Stimulated activated CD4-positive, alpha-beta T cell treated with anti-CD3 and anti-CD28 coated beads, TNF-alpha, amount 100 ng/mL, for 24 hours (primary cell): ENCODE results near the gene GPR153.

Source experiments
- DNase-seq, 3 experiments: peaks; one replicate each; pipeline ENCODE4 v3.0.0-alpha.2; 2020; ENCODE audit warnings: low read depth in 3 of 3

The GPR153 gene

DNA sequence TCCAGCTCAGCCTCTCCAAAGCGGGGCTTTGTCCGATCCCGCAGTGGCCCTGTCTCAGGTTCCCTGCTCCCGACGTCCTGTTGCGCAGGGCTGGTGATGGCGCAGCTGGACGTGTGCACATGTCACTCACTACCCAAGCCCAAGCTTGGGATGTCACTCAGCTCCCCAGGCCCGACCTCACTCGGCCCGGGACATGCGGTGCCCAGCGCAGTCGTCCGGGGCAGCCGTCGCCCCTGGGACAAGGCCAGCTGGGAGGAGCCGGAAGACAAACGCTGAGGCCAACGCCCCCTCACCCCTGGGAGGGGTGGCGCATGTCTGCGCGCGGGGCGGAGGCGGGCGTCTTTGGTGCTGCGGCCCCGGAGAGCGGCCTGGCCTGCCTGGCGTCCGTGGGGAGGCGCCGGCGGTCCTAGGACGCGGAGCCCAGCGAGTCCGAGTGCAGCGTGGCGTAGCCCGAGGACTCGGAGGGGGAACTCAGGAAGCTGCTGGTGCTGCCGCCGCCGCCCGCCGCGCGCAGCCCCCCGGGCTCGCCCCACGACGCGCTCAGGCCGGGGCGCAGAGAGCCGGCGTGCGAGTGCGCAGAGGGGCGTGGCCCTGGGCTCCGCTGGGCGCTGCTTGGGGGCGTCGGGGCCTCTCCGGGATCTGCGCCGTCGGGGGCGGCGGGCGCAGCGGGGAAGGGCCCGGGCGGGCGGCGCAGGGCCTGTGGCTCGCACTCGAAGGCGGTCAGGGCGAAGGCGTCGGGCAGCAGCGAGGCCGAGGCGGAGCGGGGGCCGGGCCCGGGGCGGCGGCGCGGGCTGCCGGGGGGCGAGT is 11.8 kb downstream of the GPR153 start:
- no peak for DNase-seq

DNA sequence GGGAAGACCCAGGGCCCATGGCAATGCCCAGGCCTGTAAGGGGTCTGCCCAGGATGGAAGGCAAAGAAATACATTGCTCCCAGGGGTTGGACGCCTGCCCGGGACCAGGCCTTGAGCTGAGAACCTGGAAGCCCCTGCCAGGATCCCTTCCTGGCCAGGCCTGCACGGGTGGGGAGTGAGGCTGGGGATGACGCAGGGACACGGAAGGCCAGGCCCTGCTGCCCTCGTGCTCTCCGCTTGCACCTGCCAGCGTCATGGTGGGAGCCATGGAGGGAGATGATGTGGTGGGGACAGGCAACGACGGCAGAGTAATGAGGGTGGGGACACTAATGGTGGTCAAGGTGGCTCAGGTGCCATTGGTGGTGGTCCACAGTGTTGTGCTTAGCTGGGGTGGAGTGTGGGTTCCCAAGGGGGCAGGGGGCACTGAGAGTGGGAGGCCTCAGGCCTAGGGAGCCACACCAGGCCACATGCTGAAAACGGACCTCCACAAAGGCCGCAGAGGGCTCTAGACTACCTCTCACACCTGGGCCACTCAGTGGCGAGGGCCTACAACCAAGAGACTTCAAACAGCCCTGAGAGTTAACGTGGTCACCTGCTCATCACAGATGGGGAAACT is 12.6 kb downstream of the GPR153 start:
- DNase-seq = no peak

DNA sequence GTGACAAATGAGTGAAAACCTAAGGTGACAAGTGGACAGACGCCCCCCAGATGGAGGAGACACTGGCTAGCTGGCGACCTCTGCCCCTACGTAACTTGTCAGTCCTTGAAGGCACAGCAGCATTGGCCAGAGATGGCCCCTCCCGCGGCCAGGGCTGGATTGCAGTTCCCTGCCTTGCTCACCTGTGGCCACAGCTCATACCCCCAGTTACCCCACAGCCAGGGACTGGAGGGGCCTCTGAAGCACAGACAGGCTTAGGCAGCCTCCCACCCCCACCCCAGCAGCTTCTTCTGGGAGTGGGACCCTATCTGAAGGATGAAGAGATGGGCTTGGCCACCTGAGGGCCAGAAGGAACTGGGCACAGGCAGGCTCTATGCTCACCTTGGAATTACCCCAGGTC is 13.2 kb downstream of the GPR153 start:
- DNase-seq = no peak

DNA sequence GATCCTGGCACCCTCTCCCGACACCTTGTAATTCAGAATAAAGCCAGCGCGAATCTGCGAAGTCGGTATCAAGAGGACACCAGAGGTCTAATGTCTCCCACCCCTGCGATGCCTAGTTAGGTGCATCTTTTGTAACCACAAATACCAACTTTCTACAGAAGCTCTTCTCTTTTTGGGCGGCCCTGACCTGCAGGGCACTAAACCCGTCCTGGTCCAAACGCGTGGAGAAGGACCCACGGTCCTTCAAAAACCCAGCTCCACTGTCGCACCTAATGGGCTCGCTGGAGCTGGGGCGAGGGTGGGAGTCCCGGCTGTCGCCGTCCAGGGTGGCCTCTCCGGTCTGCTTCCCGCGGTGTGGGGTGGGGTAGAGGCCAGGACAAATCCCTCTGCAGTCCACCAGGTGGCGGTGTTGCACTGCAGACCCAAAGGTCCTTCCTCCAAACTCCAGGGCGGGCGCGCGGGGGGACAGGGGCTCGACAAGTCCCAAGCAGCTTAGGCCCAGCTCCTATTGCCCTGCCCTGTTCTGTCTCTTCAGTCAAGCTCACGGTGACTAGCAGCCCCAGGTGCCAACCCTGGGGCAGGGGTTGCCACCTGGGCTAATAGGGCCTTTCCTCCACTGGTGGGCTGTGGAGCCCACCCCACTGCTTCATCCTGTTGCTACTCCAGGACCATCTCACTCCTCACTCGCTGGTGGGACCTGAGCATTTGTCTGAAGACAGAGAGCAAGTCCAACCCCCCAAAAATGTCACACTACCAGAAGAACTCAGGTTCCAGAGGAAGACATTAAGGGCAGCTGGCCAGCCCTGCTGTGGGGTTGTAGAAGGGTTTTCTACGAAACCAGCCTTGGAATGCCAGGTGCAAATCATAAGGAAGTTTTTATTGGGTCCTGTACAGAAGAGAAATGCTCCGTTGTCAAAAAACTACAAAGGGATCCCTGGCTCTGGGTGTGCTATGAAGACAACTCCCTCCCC is 14.1 kb downstream of the GPR153 start:
- peak; percentile 59 to 79 (median 69) for DNase-seq

DNA sequence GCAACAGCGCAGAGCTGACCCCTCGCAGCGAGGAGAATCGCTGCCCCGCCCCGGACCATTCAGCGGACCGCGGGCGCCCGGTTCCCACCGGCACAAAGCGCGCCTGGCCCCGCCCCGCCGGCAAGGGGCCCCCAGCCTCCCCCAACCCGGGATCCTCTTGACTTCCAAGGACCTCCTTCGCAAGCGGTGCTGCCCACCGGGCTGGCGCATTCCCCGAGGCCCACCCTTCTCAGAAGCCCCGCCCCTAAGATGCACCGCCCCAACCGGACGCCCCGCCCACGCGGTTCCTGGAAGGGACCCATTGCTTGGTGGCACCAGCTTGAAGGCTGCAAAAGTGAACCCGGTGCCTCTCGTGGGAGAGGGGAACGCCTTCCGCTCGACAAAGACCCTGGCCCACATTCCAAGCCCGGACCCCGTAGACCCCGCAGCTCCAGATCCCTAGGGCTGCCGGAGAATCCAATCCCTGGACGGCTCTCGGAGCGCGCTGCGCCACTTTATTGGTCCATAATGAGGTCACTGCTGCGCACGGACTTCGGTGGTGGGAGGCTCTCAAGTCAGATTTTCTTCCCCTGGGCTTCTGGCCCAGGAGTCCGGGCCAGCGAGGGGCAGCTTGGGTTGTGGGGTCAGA is 14.9 kb downstream of the GPR153 start:
- peak in 1 of 3 experiments; percentile 63 for DNase-seq

DNA sequence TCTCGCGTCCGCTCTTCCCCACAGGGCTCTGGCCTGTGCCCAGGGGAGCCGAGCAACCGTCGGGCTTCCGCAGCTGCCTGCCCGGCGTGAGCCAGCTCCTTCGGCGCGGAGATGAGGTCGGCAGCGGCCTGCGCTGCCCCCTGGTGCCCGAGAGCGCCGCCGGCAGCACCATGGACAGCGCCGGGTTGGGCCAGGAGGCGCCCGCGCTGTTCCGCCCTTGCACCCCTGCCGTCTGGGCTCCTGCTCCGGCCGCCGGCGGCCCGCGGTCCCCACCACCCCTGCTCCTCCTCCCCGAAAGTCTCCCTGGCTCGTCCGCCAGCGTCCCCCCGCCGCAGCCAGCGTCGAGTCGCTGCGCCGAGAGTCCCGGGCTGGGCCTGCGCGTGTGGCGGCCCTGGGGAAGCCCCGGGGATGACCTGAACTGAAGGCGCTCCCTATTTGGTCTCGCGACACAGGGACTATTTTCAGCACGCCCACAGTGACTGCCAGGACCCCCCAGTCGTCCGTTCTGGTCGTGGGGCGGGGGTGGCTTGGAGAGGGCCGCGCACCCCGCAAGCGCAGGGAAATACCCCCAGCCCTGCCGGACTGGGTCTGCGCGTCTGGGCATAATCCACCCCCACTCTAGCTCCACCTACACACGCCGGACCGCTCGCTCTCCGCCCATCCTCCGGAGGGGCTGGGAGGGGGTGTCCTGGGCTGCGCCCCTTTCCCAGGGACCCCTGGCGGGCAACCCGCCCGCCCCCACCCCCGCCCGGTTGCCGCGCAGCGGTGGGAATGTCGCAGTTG is 15.6 kb downstream of the GPR153 start:
- peak; percentile 56 to 74 (median 56) for DNase-seq

DNA sequence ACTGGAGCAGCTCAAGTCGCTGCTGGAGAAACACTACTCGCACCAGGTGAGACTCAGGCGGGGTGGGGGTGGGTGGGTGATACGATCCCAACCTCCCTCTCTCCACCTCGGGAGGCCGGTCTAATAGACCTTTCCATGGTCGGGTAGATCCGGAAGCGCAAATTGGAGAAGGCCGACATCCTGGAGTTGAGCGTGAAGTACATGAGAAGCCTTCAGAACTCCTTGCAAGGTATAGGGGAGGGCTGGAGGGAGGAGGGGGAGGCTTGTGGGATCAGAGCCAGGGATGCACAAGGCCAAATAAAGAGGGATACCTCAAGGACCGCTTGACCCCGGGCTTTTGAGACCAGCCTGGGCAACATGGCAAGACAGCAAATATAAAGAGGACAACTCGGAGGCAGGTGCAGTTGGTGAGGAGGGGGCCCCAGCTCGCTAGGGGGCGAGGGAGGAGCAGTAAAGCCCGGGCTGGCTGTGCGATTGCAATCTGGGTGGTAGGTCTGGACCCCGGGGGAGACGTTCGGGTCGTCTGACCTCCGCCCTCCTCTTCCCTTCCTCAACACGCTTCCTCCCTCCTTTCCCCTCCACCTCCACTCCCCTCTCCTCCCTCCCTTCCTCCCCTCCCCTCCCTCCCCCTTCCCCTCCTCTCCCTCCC is 16.4 kb downstream of the GPR153 start:
- DNase-seq = no peak

DNA sequence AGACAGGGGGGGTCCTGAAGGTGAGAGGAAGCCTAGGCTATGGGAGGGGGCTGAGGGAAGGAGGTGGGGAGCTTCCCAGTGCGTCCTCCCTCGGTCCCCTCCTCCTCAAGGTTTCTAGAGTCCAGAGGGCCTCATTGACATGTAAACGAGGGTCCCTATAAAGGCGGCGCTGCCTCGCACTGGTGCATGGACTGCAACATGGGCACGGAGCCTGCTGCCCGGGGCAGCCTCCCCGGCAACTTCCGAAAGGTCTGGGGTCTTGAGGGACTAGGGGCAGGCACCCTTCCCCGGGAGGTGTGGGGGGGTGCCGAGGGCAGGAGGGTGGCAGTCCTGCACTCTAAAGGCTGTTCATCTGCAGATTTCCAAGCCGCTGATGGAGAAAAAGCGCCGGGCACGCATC is 16.9 kb downstream of the GPR153 start, which contains the start of gene HES3:
TSS of gene HES3 (plus strand) at position 187 of the 400 bp plus-strand sequence. CDS start at position 374, 187 bp downstream.
- DNase-seq = no peak

DNA sequence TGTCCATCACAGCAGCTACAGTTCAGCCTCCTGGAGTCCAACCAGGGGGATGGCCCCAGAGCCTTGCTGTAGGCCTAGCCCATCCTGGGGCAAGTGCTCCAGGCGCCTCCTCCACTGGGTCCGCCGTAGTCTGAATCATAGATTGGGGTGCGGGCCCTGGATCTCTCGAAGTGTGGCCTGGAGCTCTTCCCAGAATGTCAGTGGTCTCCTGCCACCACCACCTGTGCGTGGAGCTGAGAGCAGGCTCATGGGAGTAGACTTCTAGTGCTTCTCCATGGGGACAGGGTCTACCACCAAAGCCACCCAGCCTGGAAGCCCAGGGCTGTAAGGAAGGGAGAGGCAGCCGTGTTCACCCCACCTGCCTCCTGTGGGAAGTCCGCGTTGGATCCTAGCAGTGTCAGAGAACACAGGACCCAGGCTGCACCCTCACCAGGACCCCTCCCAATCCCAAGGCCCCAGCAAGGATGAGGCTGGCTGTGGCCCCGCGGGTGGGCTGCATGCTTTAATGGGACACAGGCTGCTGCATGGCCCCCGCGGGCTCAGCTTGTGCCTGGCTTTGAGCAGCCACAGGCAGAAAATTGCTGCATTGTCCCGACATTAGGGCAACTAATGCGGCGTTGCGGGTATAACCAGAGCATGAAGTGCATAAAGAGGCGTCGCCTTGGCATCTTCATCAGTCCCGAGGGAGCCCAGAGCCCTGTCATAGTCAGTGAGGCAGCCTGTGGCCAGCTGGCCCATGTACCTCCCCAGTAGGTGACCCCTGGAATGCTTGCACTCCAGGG is 17.7 kb downstream of the GPR153 start:
- no peak for DNase-seq

DNA sequence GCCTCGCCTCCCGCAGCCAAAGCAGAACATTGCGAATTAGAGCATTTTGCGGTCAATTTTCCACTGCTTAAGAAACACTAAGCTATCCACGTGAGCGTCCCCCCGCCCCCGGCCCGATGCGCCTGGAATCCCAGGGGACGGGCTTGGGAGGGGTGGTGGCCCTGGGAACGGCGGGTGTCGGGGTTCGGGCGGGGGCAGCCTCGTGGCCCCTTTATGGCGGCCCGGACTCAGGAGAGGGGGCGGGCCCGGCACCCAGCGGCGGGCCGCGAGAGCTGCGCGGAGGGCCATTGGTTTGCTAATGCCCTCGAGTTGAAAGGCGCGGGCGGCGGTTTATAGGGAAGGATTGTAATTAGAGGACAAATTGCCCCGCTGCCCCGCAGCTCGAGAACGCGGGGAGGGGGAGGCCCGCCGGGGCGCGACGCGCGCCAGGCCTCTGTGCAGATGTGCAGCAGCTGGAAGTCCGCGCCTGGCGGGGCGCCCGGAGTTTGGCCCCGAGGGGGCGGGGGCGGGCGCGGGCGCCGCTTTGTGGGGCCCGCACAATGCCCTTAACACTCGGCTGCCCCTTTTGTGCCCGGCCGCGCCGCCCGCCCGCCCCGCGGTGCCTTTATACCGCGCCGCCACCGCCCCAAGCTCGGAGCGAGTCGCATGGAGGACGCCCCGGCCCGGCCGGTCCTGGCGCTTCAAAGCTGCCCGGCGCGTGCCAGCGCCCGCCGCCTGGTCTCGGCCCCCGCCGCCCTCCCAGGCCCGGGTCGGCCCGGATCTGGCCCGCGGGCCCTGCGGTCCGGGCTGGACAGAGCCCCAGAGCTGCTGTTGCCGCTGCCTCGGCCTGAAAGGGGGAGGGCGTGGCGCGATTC is 18.8 kb downstream of the GPR153 start:
- DNase-seq = no peak

DNA sequence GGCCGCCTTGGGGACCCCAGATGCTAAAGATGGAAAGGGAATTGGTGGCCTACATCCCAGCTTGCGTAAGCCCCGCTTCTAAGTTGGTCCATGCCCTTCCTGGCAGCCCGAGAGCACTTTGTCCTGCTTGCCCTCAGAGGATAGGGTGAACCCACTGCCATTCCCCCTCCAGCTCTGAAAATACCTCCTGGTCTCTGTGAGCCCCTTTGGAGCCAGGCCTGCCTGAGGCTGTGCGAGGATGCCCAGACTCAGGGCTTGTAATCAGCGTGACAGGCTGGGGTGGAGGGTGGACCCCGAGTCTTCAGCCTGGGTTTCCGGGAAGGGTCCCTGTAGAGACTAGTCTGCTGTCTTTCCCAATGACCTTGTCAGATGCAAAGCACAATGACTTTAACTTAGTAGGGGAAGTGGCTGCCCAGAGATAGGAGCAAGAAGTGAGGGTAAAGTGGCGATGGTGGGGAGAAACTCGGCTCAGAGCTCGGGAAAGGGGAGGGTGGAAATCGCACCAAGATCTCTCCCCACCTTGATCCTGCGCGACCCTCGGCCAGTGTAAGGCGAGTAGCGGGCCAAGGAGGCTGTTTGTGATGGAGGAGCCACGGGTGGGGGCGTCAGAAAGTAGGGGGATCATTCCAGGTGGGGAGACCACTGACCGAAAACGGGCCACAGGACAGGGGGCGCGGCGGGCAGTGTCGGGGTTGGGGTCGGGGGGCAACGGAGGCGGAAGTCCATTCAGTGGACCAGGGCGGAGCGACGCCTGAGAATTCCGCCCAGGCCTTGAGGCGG is 19.6 kb downstream of the GPR153 start:
- no peak for DNase-seq

DNA sequence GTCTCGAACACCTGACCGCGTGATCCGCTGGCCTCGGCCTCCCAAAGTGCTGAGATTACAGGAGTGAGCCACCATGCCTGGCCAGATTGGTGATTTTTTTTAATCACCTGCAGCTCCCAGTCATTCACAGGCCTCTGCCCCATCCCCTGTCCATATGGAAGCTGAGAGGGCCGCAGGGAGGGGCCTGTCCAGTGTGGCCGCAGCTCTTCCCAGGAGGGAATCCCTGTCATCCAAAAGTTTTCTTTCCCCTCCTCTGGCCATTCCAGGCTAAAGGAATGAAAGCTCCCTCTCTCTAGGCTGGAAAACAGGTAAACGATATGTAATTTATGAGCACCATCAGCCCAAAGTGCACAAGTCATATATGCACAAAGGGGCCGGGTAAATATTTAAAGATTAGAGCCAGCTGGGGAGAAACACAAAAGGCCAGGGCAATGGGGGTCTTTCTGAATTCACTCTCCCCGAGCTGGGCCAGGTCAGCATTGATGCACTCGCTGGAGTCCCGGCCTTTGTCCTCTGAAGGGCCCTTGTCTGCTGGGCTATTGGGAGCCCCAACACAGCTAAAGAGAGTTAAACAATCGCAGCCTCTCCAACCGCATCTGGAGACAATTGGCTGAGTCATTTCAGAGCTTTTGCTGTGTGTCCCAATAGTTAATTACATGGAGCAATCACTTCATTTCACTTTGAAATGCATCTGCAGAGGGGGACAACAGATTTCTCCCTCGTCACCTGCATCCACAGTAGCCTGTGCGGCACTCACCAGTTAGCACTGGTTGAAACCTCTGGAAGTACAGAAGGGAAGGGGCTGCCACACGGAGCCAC is 20.7 kb downstream of the GPR153 start:
- no peak for DNase-seq

DNA sequence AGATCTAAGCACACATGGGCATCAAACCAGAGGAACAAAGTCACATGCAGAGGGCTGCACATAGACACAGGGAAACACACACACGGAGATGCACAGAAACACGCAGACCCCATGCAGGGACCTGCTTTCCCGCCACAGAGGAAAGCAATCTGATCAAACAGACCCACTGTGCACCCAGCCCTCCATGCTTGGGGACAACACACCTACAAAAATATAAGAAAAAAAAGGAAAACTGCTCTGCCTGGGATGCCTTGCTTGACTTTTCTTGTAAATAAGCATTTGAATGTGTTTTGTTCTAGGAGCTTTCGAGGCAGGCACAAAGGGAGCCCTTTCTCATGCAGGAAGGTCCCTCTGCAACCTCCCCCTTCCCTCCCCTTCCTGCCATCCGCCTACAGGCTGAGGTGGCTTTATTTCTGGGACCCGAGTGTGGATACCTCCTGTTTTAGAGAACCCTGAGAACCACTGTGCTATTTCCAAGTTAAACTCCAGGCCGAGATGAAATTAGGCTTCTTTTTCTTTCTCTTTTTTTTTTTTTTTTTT is 21.6 kb downstream of the GPR153 start:
- DNase-seq = no peak

DNA sequence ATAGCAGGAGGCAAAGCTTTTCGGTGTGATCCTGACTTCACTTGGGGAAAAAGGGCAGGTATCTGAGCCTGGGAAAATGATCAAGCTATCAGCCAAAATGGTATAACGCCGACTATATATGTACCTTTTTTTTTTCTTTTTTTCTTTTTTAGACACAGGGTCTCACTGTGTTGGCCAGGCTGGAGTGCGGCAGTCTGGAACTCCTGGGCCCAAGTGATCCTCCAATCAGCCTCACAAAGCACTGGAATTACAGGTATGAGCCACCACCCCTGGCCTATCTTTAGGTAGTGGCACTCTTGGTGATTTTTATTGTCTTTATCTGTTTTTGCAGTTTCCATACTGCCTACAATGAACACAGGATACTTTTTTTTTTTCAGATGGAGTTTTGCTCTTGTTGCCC is 23.8 kb downstream of the GPR153 start:
- no peak for DNase-seq

DNA sequence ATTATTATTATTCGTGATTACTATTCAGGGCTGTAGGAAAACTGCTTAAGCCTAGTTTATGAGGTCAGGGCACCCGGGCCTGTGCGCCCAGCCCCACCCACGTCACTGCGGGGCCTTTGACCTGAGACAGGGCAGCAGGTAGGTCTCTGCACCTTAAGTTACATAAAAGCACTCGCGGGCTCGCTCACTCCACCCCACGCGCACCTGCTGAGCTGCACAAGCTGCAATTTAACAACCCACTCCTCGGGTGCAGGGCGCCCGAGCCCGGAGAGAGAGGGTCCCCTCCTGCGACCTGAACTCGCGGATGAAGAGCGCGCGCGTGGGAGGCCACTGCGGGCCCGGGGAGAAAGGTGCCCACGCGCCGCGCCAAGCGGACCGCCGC is 25.6 kb downstream of the GPR153 start:
- peak in 1 of 3 experiments; percentile 10 for DNase-seq

DNA sequence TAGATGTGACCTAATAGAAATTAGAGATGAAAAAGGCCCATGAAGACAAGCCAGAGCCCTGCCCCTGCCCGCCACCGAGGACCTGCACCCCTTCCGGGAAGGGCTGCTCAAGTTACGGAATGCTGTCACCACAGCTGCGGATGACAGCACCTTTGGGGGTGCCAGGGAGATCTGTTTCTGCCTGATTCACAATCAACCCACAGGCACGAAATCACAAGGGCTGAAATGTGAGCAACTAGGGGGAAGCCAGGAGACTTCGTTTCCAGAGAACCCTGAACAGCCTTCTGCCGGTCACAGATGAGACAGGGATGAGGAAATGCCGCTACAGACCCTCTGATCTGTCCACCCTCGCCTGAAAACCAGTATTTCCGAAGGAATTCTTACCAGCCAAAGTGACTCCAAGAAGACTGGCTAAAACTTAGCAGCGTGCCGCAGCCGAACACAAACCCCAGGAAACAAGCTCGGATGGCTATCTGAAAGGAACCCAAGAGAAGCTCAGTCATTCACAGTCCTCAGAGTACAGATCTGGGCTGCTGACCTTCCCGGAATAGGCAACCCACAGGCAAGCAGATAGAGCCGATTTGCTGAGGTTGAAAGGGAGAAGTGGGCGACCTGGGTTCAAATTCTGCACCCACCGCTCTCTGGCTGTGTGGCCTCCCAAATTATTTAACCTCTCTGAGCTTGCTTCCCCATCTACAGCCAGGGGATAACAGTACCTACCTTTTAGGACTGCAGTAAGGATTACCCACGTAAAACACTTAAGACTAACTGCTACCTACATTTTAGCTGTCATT is 26.2 kb downstream of the GPR153 start:
- no peak for DNase-seq
